NK-92 (cell line): ENCODE results near the gene MAP3K20.
"Not testable (repeated sequence)": the region's sequence is repeated elsewhere in the genome, so short reads cannot be mapped to it uniquely, and the experiment has no call there.

ENCODE experiments used
- DNase-seq: peaks from one replicate; lab custom pipeline; 2025; ENCODE audit not compliant: unreplicated experiment; lab: John Stamatoyannopoulos, UW

The MAP3K20 gene

DNA sequence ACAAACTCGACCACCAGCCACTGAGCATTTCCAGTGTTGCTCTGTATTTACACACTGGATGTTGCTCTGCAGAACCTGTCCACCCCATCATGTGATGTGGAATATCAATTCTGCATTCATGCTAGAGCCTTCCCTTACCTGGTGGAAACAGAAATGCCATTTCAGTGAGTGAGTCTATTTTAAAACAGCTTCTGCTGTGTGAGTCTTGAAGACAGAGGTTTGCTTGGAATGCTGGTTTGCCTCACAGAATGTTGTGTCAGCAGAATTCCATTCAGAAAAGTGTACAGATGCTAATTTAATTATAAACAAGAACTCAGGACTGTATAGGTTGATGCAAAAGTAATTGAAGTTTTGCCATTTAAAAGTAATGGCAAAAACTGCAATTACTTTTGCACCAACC, 118.3 kb downstream of the MAP3K20 start:
- no peak for DNase-seq

DNA sequence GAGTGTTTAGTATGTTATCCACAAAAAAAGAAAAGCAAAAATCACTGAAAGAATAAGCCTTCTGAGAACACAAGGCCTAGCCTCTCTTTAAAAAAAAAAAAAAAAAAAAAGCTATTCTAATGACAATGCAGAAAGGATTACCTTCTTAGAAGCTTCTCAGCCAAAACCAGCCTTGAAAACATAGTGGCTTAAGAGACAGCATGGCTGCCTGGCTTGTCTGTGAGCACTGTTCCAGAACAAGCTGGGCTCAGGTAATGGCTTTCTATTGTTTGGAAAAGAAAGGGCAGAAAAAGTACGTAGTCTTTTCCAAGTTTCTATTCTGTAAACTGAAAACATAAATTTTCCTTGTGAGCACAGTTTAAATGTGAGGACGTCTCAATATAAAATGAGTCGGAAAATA, 119.5 kb downstream of the MAP3K20 start:
- DNase-seq = no peak

DNA sequence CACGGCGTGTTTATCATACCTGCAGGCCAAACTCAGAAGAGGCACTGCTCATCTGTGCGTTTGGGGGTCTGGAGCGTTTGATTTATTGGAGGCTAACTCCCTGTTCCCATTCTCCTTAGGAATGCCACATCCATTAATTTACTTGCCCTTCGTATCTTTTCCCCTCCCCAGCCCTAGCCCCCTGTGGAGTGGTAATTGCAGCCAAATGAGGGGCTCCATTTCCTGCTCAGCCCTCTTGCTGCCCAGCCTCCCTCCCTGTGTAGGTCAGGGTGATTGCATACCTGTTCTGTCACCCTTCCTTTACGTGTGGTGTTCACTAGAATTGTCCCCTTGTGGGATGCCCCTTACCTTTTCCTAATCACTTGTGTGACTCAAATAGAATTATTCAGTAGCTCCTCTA, 120.4 kb downstream of the MAP3K20 start:
- no peak for DNase-seq

DNA sequence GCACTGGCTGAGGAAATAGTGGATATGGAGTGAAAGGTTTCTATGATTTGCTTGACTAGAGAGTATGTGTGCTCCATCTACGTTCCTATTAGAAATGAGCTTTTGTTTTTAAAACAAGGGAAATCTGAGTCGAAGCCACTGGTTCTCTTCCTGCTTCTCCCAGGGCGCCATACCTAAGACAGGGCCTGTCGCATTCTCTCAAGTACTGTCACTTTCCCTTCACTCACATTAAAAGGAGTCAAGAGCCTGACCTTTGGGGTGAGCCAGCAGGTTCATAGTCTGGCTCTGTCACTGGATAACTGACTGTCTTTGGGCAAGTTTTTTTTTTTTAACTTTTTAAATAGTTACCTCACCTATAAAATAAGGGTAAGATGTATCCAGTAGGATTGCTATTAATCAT, 121.0 kb downstream of the MAP3K20 start:
- DNase-seq = no peak

DNA sequence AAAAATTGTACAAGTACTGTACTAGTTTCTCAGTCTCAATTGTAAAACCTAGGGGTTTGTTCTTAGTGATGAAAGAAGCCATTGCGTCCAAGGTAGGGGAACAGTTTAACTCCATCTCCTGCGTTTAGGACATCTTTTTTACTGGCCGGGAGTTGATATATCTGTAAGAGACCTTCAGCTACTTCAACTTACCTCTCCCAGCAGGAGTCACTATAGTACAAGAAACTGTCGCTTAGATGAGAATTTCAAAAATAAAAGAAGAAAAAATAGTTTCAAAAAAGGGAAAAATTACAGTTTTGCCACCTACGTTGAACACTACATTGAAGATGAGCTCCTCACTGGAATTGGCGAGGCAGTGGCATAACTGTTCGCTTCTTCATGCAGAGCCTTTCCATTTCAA, 122.7 kb downstream of the MAP3K20 start:
- DNase-seq = no peak

DNA sequence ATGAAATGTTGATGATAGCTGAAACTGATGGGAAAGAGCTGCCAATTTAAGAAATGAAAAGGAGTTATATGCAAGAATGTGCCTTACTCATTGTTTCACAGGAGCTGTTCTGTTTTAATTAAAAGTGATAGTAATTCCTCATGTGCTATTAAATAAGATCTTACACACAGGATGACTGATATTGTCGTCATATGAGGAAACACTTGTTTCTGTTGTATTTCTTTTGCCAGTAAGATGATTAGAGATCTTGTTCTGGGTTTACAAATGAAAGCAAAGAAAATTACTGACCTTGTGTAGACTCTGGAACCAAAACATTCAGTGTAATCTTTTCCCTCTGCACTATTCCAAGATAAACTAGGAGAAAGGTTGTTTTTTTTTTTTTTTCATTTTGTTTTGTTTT, 123.6 kb downstream of the MAP3K20 start:
- DNase-seq = no peak

DNA sequence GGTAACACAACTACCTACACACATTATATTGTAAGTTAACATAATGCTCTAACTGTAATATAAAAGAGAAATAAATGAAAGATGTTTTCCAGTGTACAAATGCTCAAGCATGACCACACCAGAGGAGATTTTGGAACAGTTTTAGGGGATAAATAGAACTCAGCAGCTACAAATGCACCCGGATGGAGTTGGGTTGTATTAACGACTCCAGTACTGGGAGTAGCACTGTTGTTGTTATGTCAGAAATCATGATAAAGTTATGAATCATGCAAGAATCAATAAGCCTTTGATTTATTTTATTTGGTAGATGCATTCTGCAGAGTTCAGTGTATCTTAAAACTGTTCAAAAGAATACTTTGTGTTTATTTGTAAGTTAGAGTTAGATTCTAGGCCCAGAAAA, 126.9 kb downstream of the MAP3K20 start:
- no peak for DNase-seq

DNA sequence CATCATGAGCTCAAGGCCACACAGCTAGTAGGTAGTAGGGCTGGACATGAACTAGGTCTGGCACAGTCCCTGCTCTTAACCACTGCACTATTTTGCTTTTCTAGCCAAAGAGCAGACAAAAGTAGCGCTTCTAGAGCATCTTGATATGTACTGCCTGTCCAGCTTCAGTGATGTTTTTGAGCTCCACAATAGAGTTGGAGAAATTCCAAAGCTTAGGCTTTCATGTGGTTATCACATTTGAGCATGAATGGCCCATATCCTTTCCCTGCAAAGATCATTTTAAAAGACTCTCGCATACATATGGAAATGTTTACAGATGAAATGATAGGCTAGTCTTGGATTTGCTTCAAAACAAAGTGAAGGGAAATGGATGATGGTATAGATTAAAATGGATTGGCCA, 128.7 kb downstream of the MAP3K20 start:
- DNase-seq = no peak

DNA sequence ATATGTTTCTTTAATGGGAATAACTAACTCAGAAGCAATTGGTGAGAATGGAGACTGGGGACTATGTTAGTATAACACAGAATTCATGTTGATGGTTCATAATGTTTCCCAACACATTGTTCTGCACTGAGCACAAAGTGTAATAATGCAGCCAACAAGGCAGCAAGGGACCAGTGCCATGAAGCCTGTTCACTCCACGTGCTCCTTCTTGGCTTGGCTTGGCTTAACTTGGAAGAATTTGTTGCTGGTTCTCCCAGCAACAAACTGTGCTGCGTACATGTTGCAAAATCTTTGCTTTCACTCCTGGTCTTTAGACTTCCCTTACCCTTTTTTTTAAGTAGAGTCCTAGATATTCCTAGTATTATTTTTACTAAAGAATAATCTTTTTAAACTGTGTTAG, 129.7 kb downstream of the MAP3K20 start:
- DNase-seq = no peak

DNA sequence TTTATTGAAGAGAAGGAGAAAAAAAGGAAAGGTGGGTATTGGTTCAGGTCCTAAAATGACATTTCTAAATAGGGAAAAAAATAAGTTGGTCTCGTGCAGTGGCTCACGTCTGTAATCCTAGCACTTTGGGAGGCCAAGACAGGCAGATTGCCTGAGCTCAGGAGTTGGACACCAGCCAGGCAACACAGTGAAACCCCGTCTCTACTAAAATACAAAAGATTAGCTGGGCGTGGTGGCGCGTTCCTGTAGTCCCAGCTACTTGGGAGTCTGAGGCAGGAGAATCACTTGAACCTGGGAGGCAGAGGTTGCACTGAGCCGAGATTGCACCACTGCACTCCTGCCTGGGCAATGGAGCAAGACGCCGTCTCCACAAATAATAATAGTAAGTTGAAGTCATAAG, 131.5 kb downstream of the MAP3K20 start:
- DNase-seq = not testable (repeated sequence)

DNA sequence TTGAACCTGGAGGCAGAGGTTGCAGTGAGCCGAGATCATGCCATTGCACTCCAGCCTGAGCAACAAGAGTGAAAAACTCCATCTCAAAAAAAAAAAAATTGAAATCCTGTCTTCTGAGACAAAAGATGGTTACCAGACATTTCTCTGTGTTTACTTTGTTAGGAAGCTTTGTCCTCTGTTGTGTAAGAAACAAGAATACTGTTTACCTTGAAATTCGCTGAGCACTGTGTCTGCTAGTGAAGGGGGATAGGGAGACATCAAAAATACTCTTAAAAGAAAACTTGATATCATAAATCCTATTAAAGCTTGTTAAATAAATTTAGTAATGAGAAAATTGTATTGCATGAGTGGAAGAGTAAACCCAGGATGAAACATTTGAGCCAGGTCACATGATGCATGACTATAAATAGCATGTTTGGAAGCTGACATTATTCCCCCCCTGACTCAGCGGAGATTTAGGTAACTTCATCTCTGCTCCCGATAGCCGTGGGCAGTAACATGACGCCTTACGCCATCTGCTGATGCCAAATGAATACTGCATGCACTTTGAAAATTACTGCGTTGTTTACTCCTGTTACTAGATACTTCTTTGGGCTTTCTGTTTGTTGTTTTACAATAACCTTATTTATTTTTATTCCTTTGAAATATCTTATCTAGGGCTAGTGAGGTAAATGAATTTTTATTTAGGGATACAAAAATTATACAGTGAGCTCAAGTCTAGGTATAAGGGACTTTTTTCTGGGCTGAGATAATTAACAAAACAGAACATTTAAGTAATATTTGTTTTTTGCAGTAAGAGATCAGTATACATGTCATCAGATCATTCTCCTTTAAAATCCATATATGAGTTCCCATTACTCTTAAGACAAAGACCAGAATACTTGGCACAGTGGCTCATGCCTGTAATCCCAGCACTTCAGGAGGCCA, 134.9 kb downstream of the MAP3K20 start:
- no peak for DNase-seq

DNA sequence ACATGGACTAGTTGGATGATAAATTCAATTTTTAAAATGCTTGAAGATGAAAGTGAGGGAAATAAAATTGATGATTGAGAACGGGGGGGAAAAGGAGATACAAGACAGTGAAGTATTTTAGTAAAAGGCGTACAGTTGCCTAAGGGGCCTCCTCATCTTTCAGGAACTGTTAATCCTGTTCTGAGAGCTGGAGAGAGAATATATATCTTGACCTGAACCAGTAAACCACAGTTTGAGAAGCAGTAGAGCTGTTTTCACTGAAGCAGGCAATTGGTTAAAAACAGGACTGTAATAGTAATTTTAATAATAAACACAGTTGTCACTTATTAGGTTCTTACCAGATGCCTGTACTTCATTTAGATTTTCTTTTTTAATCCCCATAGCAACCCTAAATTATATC, 137.5 kb downstream of the MAP3K20 start:
- DNase-seq = no peak

DNA sequence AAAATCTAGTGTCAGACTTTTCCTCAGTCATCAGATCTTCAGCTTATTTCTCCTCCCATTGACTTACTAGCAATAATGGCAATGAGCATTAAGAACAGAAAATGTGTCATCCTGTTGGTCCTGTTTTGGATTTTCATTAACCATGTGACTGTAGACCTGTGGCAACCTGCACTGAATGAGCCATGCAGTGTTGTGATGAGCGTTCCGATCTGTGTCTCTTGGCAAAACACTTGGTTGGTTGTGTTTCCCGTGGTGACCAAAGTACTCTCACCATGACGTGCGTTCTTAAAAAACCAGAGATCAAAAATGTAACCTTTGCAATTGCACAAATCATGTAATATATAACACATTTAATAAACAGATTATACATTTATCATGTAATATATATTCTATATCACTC, 138.6 kb downstream of the MAP3K20 start:
- DNase-seq = no peak

DNA sequence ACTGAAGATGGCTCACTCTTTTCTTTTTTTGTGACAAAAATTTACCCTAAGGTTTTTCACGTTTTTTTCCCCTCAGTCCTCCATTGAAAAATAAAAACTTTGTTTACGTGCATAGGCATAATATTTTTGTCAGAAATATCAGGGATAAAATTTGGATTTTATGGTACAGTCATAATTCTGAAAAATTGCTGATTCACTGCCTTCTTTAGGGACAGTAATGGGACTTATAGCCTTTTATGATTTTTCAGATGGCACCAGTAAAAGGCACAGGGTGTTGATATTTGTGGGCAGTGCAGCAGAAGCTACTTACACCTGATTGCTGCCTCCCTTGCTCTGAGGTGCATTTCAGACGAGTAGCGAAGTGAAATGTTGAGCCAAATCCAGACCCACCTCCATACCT, 139.7 kb downstream of the MAP3K20 start:
- no peak for DNase-seq

DNA sequence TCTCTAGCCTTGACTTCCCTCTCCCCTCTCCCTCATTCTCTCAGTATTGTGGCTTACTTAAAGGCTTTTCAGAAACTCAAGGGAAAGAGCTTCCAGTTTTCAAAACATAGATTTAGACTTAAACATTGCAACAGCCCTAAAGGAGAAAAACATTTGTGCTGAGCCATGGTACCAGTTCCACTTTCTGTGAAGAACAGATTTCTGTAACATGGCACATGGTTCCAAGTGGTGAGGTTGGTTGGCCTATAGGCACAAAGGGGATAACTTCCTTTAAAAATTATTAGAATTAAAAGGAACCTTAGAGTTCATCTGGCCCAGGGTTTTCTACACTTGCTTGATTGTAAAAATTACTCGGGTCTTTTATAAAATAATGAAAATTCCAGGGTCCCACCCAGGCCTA, 140.4 kb downstream of the MAP3K20 start:
- DNase-seq = no peak

DNA sequence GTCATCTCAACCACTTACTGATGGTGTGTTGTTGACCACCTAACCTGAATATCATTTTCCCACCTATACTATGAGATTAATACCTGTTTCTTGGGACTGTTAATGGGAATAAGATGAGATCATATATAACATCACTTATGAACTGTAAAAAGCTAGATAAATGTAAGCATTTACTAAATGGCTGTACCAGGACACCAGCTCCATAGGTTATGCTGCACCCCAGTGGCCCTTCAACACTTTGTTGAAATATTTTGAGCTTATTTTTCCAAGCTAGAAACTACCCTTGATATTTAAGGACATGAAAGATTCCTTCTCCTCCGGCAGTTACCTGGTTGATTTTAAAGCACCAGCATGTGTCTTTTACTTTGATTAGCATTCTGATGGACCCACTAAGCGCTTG, 141.0 kb downstream of the MAP3K20 start:
- DNase-seq = no peak

DNA sequence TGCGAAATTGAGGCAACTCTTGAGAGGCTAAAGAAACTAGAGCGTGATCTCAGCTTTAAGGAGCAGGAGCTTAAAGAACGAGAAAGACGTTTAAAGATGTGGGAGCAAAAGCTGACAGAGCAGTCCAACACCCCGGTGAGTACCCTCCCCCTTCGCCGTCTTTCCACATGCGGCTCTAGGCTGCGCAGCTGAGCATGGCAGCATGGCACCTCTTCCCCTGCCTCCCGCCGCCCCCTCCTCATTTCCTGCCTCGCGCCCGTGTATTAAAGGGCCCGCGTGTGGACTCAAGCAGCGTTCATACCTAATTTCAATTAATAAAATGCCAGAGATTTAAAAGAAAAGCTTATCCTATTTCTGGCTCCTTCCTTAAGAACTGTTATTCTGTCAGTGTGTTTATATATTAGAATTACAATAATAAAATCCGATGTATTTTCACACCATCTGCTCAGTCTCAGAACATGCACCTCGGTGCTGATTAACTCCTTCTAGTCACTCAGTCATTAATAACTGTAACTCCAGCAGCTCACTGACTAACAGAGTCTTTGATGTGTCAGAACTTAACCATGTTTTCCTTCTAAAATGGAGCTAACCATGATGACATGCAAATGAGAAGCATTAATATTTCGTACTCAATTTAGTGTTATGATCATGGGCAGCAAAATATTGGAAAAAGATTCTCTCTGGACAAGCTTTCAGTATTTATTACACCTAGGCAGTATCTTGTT, 141.6 kb downstream of the MAP3K20 start:
- DNase-seq = no peak

DNA sequence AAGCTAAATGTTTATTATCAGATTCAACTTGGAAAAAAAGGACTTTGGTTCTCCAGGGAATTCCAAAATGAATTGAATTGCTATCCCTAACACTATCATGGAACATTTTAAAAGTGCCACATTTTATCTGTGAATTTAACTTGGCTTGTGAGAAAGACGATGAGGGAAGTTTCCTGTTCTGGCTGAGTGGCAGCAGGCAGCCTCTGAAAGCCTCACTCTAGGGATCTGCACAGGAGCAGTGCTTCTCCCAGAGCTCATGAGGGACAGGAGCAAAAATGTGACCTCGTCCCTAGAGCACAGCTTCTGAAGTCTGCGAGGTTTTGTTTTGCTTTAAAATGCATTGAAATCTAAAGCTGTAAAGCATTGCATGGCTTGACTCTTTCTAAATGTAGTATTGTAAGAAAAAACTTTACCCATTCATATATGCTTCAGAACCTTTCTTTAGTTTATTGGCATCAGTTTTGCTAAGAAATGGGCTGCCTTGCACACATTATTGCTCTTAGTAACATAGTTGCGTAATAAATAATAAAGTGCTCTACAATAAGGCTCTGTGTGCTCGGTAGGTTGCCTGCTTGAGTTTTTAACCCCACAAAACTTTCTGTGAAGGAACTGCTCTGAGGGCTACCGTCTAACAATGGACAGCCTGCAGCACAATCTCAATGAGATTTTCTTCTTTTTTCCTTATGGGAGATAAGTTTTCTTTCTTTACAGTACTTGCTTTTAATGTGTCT, 142.8 kb downstream of the MAP3K20 start:
- DNase-seq = no peak

DNA sequence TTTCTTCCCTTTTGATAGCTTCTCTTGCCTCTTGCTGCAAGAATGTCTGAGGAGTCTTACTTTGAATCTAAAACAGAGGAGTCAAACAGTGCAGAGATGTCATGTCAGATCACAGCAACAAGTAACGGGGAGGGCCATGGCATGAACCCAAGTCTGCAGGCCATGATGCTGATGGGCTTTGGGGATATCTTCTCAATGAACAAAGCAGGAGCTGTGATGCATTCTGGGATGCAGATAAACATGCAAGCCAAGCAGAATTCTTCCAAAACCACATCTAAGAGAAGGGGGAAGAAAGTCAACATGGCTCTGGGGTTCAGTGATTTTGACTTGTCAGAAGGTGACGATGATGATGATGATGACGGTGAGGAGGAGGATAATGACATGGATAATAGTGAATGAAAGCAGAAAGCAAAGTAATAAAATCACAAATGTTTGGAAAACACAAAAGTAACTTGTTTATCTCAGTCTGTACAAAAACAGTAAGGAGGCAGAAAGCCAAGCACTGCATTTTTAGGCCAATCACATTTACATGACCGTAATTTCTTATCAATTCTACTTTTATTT, 145.6 kb downstream of the MAP3K20 start:
- DNase-seq = no peak

DNA sequence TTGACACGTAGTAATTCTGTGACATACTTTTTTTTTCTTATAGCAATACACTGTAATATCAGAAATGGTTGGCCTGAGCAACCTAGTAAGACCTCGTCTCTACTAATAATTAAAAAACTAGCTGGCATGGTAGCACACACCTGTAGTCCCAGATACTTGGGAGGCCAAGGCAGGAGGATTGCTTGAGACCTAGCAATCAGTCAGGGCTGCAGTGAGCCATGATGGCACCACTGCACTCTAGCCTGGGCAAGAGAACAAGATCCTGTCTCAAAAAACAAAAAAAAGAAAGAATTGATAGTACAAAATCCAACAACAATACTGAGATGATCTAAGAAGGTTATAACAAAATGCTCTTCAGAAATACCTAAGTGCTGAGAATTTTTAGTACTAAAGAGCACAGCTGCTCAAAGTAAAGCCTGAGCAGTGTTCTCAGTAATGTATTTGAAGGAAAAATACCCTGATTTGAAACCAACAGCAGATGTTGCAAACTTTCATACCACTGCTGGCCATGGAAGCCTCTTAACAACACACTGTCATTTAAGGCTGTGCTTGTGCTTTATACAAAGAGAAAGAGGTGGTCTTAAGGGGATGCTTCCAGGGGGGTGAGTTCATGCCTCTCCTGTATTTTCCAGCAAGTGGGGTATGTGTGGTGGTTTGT, 146.4 kb downstream of the MAP3K20 start:
- DNase-seq = no peak

DNA sequence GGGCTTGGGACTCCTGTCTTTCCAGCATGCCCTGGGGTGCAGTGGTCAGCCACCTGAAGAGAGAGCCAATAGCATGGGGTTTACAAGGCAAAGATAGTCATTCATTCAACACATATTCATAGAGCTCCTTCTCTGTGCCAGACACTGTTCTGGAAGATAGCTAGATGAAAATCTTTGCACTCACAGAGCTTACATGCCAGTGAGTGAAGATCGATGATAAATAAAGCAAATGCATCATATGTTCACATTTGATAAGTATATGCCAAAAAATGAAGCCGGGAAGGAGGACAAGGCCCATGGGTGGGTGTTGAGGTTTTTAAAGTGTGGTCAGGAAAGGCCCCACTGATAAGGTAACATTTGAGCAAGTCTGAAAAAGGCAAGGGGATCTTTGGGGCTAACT, 148.2 kb downstream of the MAP3K20 start:
- no peak for DNase-seq
